Measurements from ENCODE around the gene F2R. TPM values are rescaled to one million over a fixed set of nuclear protein-coding genes. Genes with fewer than 3 reads are reported as not detected.

The F2R gene
- total and polyA plus RNA-seq, 2 of the 4 experiments (the other 2 are of a cell fraction): 85.7 to 147 TPM

DNA sequence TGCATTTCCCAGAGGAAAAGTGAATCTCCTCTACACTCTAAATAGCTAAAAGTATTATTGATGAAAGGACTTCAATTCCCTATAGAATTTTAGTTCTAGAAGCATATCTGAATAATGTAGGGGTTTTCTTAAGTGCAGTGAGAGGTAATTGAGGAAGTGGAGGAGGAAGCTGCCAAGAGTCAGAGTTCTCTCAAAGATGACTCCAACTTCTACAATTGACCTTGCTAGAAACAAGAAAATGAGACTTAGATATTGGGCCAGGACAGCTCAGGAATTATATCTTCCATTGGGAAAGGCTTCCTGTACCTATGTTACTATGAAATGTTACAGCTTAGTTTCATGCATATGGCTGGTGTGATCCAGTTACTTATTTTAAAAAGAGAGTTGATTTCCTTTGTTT lies 10.4 kb upstream of the F2R start:
- no peak overlapping the region for H3K4me3 ChIP-seq (ENCODE audit: insufficient read depth, low read depth, low read length)
- peak overlapping the region in 1 of 2 experiments; percentile 7; a peak in 1 of 4 replicates for H4K8ac ChIP-seq (ENCODE audit: low read depth in 2 of 2, low read length in 2 of 2)
- H3K9ac ChIP-seq (ENCODE audit: low read depth, low read length): no peak overlapping the region
- H3K27me3 ChIP-seq (ENCODE audit: control insufficient read depth, insufficient read depth, low read length): no peaks in the 10 kb centered on the region
- no peak overlapping the region for H4K91ac ChIP-seq (ENCODE audit: insufficient read depth, low read depth, low read length)
- 0 out of 2 replicates have a peak, but pooled peaks cover 4% of the 10 kb centered on the region for H3K9me1 ChIP-seq (ENCODE audit: insufficient read depth, low read length)
- H4K20me1 ChIP-seq (ENCODE audit: insufficient read depth, low read length): no peaks in the 10 kb centered on the region
- H3K79me1 ChIP-seq (ENCODE audit: low read depth in 1 of 2, low read length in 2 of 2): no peaks in the 10 kb centered on the region
- dilution Hi-C loops (cut with HindIII; ENCODE audit: low sequenced_read_pairs, unreplicated experiment) (no loop called here), intact Hi-C loops (cut with micrococcal nuclease) (no loop called here), in situ Hi-C loops (cut with MboI; ENCODE audit: low sequenced_read_pairs) (no loop called here)
- H3K4ac ChIP-seq (ENCODE audit: low read depth, low read length): peak overlapping the region; percentile 8; the same call in 1 of the 2 replicates
- H3K18ac ChIP-seq (ENCODE audit: low read depth, low read length): no peak overlapping the region; the same call in 1 of the 2 replicates
- H2BK20ac ChIP-seq (ENCODE audit: low read depth, low read length): peak overlapping the region; percentile 28; the same call in 1 of the 2 replicates
- H2BK5ac ChIP-seq (ENCODE audit: low read depth, low read length, poor library complexity, severe bottlenecking): no peak overlapping the region
- H3K36me3 ChIP-seq (ENCODE audit: control insufficient read depth, insufficient read depth, low read length): no peaks in the 10 kb centered on the region
- no peak overlapping the region for H2AFZ ChIP-seq (replicated peaks; ENCODE audit: low read length, poor library complexity)
- ATAC-seq (ENCODE audit: low read depth) (no peak), DNase-seq (no peak)
- 0 out of 2 replicates have a peak overlapping the region, but pooled peaks have one; percentile 22 for H3K14ac ChIP-seq (replicated peaks; ENCODE audit: low read depth, low read length)
- no peak for TF ChIP-seq NFE2L2 (IDR thresholded peaks at IDR 0.05; ENCODE audit: low read depth, low read length)
- no peak for TF ChIP-seq CEBPB (IDR thresholded peaks at IDR 0.05; ENCODE audit: low read depth, low read length)
- TF ChIP-seq BHLHE40 (IDR thresholded peaks at IDR 0.05; ENCODE audit: low read depth, low read length): no peak
- no peak for TF ChIP-seq SMC3 (IDR thresholded peaks at IDR 0.05; ENCODE audit: low read depth, low read length)
- no peak for TF ChIP-seq MAZ (IDR thresholded peaks at IDR 0.05; ENCODE audit: borderline replicate concordance, low read depth, low read length)
- no peak for TF ChIP-seq CHD1 (IDR thresholded peaks at IDR 0.05; ENCODE audit: low read depth, low read length)
- TF ChIP-seq CTCF (conservative IDR thresholded peaks at IDR 0.05; ENCODE audit: low read depth, low read length): no peak
- TF ChIP-seq USF2 (IDR thresholded peaks at IDR 0.05; ENCODE audit: low read depth, low read length): no peak
- no peak for TF ChIP-seq FOS (IDR thresholded peaks at IDR 0.05; ENCODE audit: low read depth, low read length)
- peak overlapping the region; percentile 35; the same call in 1 of the 2 replicates for H2BK120ac ChIP-seq (ENCODE audit: low read depth, low read length)
- ChIA-PET CTCF (interaction anchor here (1.0 to 1.6 kb wide), 2 partner anchors 31 to 69 kb away, joined by 4 to 8 read pairs; no protein-coding TSS in a partner anchor), POLR2A (ENCODE audit: unreplicated experiment) (interaction anchor here (0.8 kb wide), 1 partner anchor 15 kb away, joined by 3 read pairs; no protein-coding TSS in a partner anchor)
- peaks cover 22% of the 10 kb centered on the region for H3K4me1 ChIP-seq (ENCODE audit: control insufficient read depth, insufficient read depth, low read length)
- no peaks in the 10 kb centered on the region for H3K9me3 ChIP-seq (ENCODE audit: control insufficient read depth, insufficient read depth, low read length)
- no peak overlapping the region for H3K56ac ChIP-seq (ENCODE audit: extremely low read depth, insufficient read depth, low read length)
- no peak overlapping the region for H3K27ac ChIP-seq (ENCODE audit: insufficient read depth, low read length)
- 0 out of 3 replicates have a peak overlapping the region, but pooled peaks have one; percentile 5 for H2BK15ac ChIP-seq (ENCODE audit: low read depth, low read length)
- no peak overlapping the region for H3K4me2 ChIP-seq (ENCODE audit: low read depth, low read length)
- H2AK9ac ChIP-seq (replicated peaks; ENCODE audit: low read depth, low read length, poor library complexity): no peak overlapping the region
- H4K5ac ChIP-seq (ENCODE audit: low read depth, low read length): no peak overlapping the region
- BruUV-seq (replicated peaks): no TSS peak
- no peak overlapping the region for H2AK5ac ChIP-seq (ENCODE audit: low read depth, low read length)
- no peak overlapping the region; the same call in 1 of the 2 replicates for H3K23ac ChIP-seq (ENCODE audit: low read depth, low read length)

Measured in IMR-90 (cell line).